GM23338 (cell line): ENCODE measurements around the gene WDR27. TPM values are rescaled to one million over a fixed set of nuclear protein-coding genes. Genes with fewer than 3 reads are reported as not detected.

Source experiments
- ATAC-seq: fragments of 200-7000 bp; cut with Tn5 transposase; 3 replicates; pipeline ENCODE4 v1.9.1; 2020
- DNase-seq: peaks from one replicate; pipeline ENCODE4 v3.0.0-alpha.2; 2015; ENCODE audit warnings: low spot score
- H2AFZ ChIP-seq: fragments of 200-600 bp; sonication (generic); 2 replicates; pipeline ENCODE4 v1.8.0; 2016; ENCODE audit warnings: antibody characterized with exemption, mild to moderate bottlenecking, moderate library complexity
- H3F3A ChIP-seq: fragments of 200-600 bp; sonication (generic); replicated peaks from 2 replicates; pipeline ENCODE4 v1.8.0; 2017; ENCODE audit warnings: antibody characterized with exemption, mixed run types, low read depth
- H3K27ac ChIP-seq: fragments of 200-600 bp; sonication (generic); 2 replicates; pipeline ENCODE4 v1.6.1; 2016; ENCODE audit warnings: low read depth
- H3K27me3 ChIP-seq: fragments of 200-600 bp; sonication (generic); 2 replicates; pipeline ENCODE4 v1.8.0; 2016; ENCODE audit warnings: mild to moderate bottlenecking, mixed run types, moderate library complexity; ENCODE audit not compliant: insufficient read depth
- H3K36me3 ChIP-seq: fragments of 200-600 bp; sonication (generic); 2 replicates; pipeline ENCODE4 v1.8.0; 2016; ENCODE audit warnings: mild to moderate bottlenecking; ENCODE audit not compliant: insufficient read depth
- H3K4me1 ChIP-seq: fragments of 200-600 bp; sonication (generic); 2 replicates; pipeline ENCODE4 v1.8.0; 2016; ENCODE audit warnings: mild to moderate bottlenecking, moderate library complexity; ENCODE audit not compliant: insufficient read depth
- H3K4me2 ChIP-seq: fragments of 200-600 bp; sonication (generic); 2 replicates; pipeline ENCODE4 v1.7.1; 2017; ENCODE audit warnings: mixed run types
- H3K4me3 ChIP-seq: fragments of 200-600 bp; sonication (generic); 2 replicates; pipeline ENCODE4 v1.6.1; 2016; ENCODE audit warnings: mixed run types
- H3K79me2 ChIP-seq: fragments of 200-600 bp; sonication (generic); replicated peaks from 2 replicates; pipeline ENCODE4 v1.8.0; 2017; ENCODE audit warnings: mild to moderate bottlenecking; ENCODE audit not compliant: insufficient read depth
- H3K9me2 ChIP-seq: fragments of 200-600 bp; sonication (generic); 2 replicates; pipeline ENCODE4 v1.8.0; 2017; ENCODE audit not compliant: insufficient read depth
- H4K20me1 ChIP-seq: fragments of 200-600 bp; sonication (generic); replicated peaks from 2 replicates; pipeline ENCODE4 v1.8.0; 2017; ENCODE audit warnings: mild to moderate bottlenecking; ENCODE audit not compliant: insufficient read depth
- H3K27ac Mint-ChIP-seq: 2 replicates; pipeline ENCODE4 v1.8.0; 2020; ENCODE audit warnings: inconsistent platforms, mild to moderate bottlenecking, moderate library complexity, mixed read lengths
- H3K27me3 Mint-ChIP-seq: 3 replicates; pipeline ENCODE4 v1.8.0; 2022; ENCODE audit warnings: low read depth, mild to moderate bottlenecking, moderate library complexity, mixed read lengths, inconsistent platforms; ENCODE audit not compliant: insufficient read depth, poor library complexity
- H3K36me3 Mint-ChIP-seq: 3 replicates; pipeline ENCODE4 v1.8.0; 2021; ENCODE audit warnings: low read depth, mild to moderate bottlenecking, inconsistent platforms, moderate library complexity, mixed read lengths
- H3K4me1 Mint-ChIP-seq: 3 replicates; pipeline ENCODE4 v1.8.0; 2020; ENCODE audit warnings: mild to moderate bottlenecking, inconsistent platforms, mixed read lengths
- H3K4me3 Mint-ChIP-seq: 3 replicates; pipeline ENCODE4 v1.8.0; 2021; ENCODE audit warnings: moderate library complexity, mild to moderate bottlenecking, inconsistent platforms, mixed read lengths
- H3K9me3 Mint-ChIP-seq: 3 replicates; pipeline ENCODE4 v1.8.0; 2020; ENCODE audit warnings: moderate library complexity, mild to moderate bottlenecking, inconsistent platforms, mixed read lengths
- CREB1 ChIP-seq: fragments of 250-450 bp; sonication (Bioruptor Pico); IDR thresholded peaks from 2 replicates; pipeline ENCODE4 v1.5.0; 2020; ENCODE audit warnings: low read depth, mild to moderate bottlenecking, moderate library complexity
- CTCF ChIP-seq, 2 experiments: fragments of 200-600 bp in 1 of 2; sonication (generic) in 1 of 2; conservative IDR thresholded peaks; 2 replicates each; pipeline versions ENCODE4 v1.5.1 to v1.6.1; 2016 to 2017; ENCODE audit warnings: antibody characterized with exemption in 2 of 2, low read depth in 2 of 2, mild to moderate bottlenecking in 2 of 2, moderate library complexity in 1 of 2
- ETS1 ChIP-seq: IDR thresholded peaks from 2 replicates; pipeline ENCODE4 v1.6.1; 2016; ENCODE audit warnings: antibody characterized with exemption
- EZH2phosphoT487 ChIP-seq: fragments of 200-600 bp; sonication (generic); IDR thresholded peaks from one replicate; pipeline ENCODE4 v1.8.1; 2018; ENCODE audit warnings: antibody characterized with exemption; ENCODE audit not compliant: unreplicated experiment
- JUNB ChIP-seq: IDR thresholded peaks from one replicate; pipeline ENCODE4 v1.6.1; 2016; ENCODE audit warnings: antibody characterized with exemption; ENCODE audit not compliant: unreplicated experiment
- NANOG ChIP-seq: IDR thresholded peaks from 2 replicates; pipeline ENCODE4 v1.6.1; 2016; ENCODE audit warnings: antibody characterized with exemption, borderline replicate concordance
- POLR2AphosphoS5 ChIP-seq: IDR thresholded peaks from 2 replicates; pipeline ENCODE4 v1.6.1; 2016; ENCODE audit warnings: antibody characterized with exemption, low read depth
- REST ChIP-seq: IDR thresholded peaks from one replicate; pipeline ENCODE4 v1.6.1; 2018; ENCODE audit warnings: antibody characterized with exemption; ENCODE audit not compliant: unreplicated experiment
- ZNF114 ChIP-seq: fragments of 250-450 bp; sonication (Bioruptor Pico); IDR thresholded peaks from 2 replicates; pipeline ENCODE4 v1.5.0; 2020; ENCODE audit warnings: mild to moderate bottlenecking, moderate library complexity
- ZNF331 ChIP-seq: fragments of 250-450 bp; sonication (Bioruptor Pico); IDR thresholded peaks from 2 replicates; pipeline ENCODE4 v1.5.0; 2020; ENCODE audit warnings: low read depth, mild to moderate bottlenecking, moderate library complexity
- ZNF462 ChIP-seq: fragments of 250-450 bp; sonication (Bioruptor Pico); IDR thresholded peaks from 2 replicates; pipeline ENCODE4 v1.5.0; 2020; ENCODE audit warnings: mild to moderate bottlenecking, moderate library complexity
- polyA plus RNA-seq: library from polyadenylated mRNA; unstranded; fragments of >200 nt; fragmentation: Nextera tagmentation; extraction: Ambion mirVana; gene quantifications from 2 replicates; pipeline ENCODE4 v1.2.1, GENCODE V29; 2016
- total RNA-seq: library from RNA; depleted of rRNA; stranded (reverse); fragments of >200 nt; shearing (Covaris generic); gene quantifications from 2 replicates; pipeline ENCODE4 v1.2.3, GENCODE V29; 2014

The WDR27 gene
- total and polyA plus RNA-seq, 2 experiments from 2014 or later = 55.3 to 80.4 TPM

- no peak overlapping the region for H3K27ac ChIP-seq
- no peaks in the 10 kb centered on the region for H3F3A ChIP-seq
- no peaks in the 10 kb centered on the region for H3K9me2 ChIP-seq
- Mint-ChIP-seq H3K27ac (no peak overlapping the region), H3K9me3 (no peaks in the 10 kb centered on the region), H3K27me3 (peaks cover 1% of the 10 kb centered on the region), H3K4me3 (no peak overlapping the region), H3K36me3 (no peaks in the 10 kb centered on the region), H3K4me1 (peaks cover 6% of the 10 kb centered on the region; the same call in 2 of the 3 replicates)
- ATAC-seq = no peak
- DNase-seq = no peak
- H3K4me3 ChIP-seq = no peak overlapping the region
- no peak for TF ChIP-seq CTCF (conservative IDR thresholded peaks at IDR 0.05; ENCODE audit: low read depth in 2 of 2)
- no peak for TF ChIP-seq JUNB
- TF ChIP-seq ZNF462 = no peak
- no peak for TF ChIP-seq ZNF114
- no peak for TF ChIP-seq ZNF331 (CRISPR knock-in tag)
- TF ChIP-seq ETS1 = no peak
- no peak for TF ChIP-seq NANOG
- TF ChIP-seq EZH2phosphoT487 = no peak
- no peak for TF ChIP-seq CREB1 (CRISPR knock-in tag)
- no peak for TF ChIP-seq POLR2AphosphoS5
- TF ChIP-seq REST = no peak
- H3K4me2 ChIP-seq = no peak overlapping the region
- H2AFZ ChIP-seq = no peak overlapping the region
- H4K20me1 ChIP-seq = 0 out of 2 replicates have a peak, but pooled peaks cover 4% of the 10 kb centered on the region
- no peaks in the 10 kb centered on the region for H3K36me3 ChIP-seq
- H3K79me2 ChIP-seq = peaks cover 7% of the 10 kb centered on the region
- no peaks in the 10 kb centered on the region for H3K27me3 ChIP-seq
- H3K4me1 ChIP-seq = peaks cover 8% of the 10 kb centered on the region
Measured at GRCh38 chr6:169745405-169745804, 43.6 kb upstream of the WDR27 start.
